Suprapubic skin (tissue), 4 donors: Measurements from ENCODE around the gene HOTAIR. TPM values are rescaled to one million over a fixed set of nuclear protein-coding genes. Genes with fewer than 3 reads are reported as not detected.

Source experiments
- DNase-seq, 2 donors: peaks; one replicate each; pipeline ENCODE4 v3.0.0-alpha.2; 2019; ENCODE audit warnings: low spot score in 2 of 2
- H3K27ac ChIP-seq: fragments of 200-600 bp; sonication (generic); one replicate; pipeline ENCODE4 v1.5.1; 2019
- H3K27me3 ChIP-seq: fragments of 200-600 bp; sonication (generic); one replicate; pipeline ENCODE4 v1.5.1; 2019
- H3K36me3 ChIP-seq: fragments of 200-600 bp; sonication (generic); one replicate; pipeline ENCODE4 v1.5.1; 2019
- H3K4me1 ChIP-seq: fragments of 200-600 bp; sonication (generic); one replicate; pipeline ENCODE4 v1.5.1; 2019
- H3K4me3 ChIP-seq: fragments of 200-600 bp; sonication (generic); one replicate; pipeline ENCODE4 v1.5.1; 2019; ENCODE audit warnings: mild to moderate bottlenecking
- H3K9me3 ChIP-seq: fragments of 200-600 bp; sonication (generic); one replicate; pipeline ENCODE4 v1.5.1; 2019
- CTCF ChIP-seq, 2 donors: fragments of 200-600 bp in 1 of 2; fragments of 450-650 bp in 1 of 2; sonication (generic) in 1 of 2; IDR thresholded peaks; one replicate each; pipeline ENCODE4 v1.5.1; 2016 to 2019; ENCODE audit warnings: antibody characterized with exemption in 2 of 2, mild to moderate bottlenecking in 1 of 2, moderate library complexity in 1 of 2
- EP300 ChIP-seq: sonication (generic); formaldehyde crosslinking; IDR thresholded peaks from one replicate; pipeline ENCODE4 v1.6.1; 2017; ENCODE audit warnings: antibody characterized with exemption
- POLR2A ChIP-seq, 2 donors: fragments of 450-650 bp; IDR thresholded peaks; one replicate each; pipeline ENCODE4 v1.6.1; 2017; ENCODE audit warnings: antibody characterized with exemption in 2 of 2, mild to moderate bottlenecking in 2 of 2, moderate library complexity in 2 of 2
- POLR2AphosphoS5 ChIP-seq, 3 donors: sonication (generic); formaldehyde crosslinking; IDR thresholded peaks; one replicate each; pipeline ENCODE4 v1.6.1; 2017; ENCODE audit warnings: antibody characterized with exemption in 3 of 3
- WGBS: methylation state at CpG from one replicate; pipeline ENCODE4 v1.1.5; 2018; 5-methylcytosine and 5-hydroxymethylcytosine counted together
- total RNA-seq, 4 donors: library from RNA; depleted of rRNA; stranded (reverse); fragments of >200 nt; gene quantifications; one replicate each; pipeline ENCODE4 v1.1.0, GENCODE V29; 2016

HOTAIR gene
- total RNA-seq, 4 donors from 2014 or later = 1.4 to 15.7 (median 10.7) TPM

GRCh38 chr12:53942467-53942997 lies 32.2 kb downstream of the HOTAIR start:
- Histone ChIP-seq H3K36me3 (no peaks in the 10 kb centered on the region), H3K4me3 (peak overlapping the region; percentile 9), H3K27me3 (peaks cover 98% of the 10 kb centered on the region), H3K27ac (no peak overlapping the region), H3K9me3 (no peaks in the 10 kb centered on the region), H3K4me1 (peaks cover 32% of the 10 kb centered on the region)
- 28% methylated on average over 2 of the region's 2 CpGs for WGBS
- no peak for DNase-seq
- TF ChIP-seq POLR2A (IDR thresholded peaks at IDR 0.05) = no peak
- no peak for TF ChIP-seq POLR2AphosphoS5 (IDR thresholded peaks at IDR 0.05)
- TF ChIP-seq CTCF (IDR thresholded peaks at IDR 0.05) = no peak
- no peak for TF ChIP-seq EP300

GRCh38 chr12:53941750-53942149 lies 33.0 kb downstream of the HOTAIR start:
- Histone ChIP-seq H3K4me3 (peak overlapping the region; percentile 9), H3K27me3 (peaks cover 98% of the 10 kb centered on the region), H3K36me3 (no peaks in the 10 kb centered on the region), H3K27ac (no peak overlapping the region), H3K9me3 (no peaks in the 10 kb centered on the region), H3K4me1 (peaks cover 33% of the 10 kb centered on the region)
- no peak for DNase-seq
- WGBS = 12% methylated on average over 5 of the region's 5 CpGs
- TF ChIP-seq POLR2AphosphoS5 (IDR thresholded peaks at IDR 0.05) = no peak
- no peak for TF ChIP-seq CTCF (IDR thresholded peaks at IDR 0.05)
- no peak for TF ChIP-seq POLR2A (IDR thresholded peaks at IDR 0.05)
- no peak for TF ChIP-seq EP300

GRCh38 chr12:53941187-53941586 lies 33.6 kb downstream of the HOTAIR start:
- Histone ChIP-seq H3K36me3 (no peaks in the 10 kb centered on the region), H3K4me3 (peak overlapping the region; percentile 57), H3K9me3 (no peaks in the 10 kb centered on the region), H3K27me3 (peaks cover 98% of the 10 kb centered on the region), H3K4me1 (peaks cover 33% of the 10 kb centered on the region), H3K27ac (no peak overlapping the region)
- no peak for DNase-seq
- TF ChIP-seq CTCF (IDR thresholded peaks at IDR 0.05) (no peak), EP300 (no peak), POLR2A (IDR thresholded peaks at IDR 0.05) (no peak), POLR2AphosphoS5 (IDR thresholded peaks at IDR 0.05) (no peak)

- WGBS = 31% methylated on average over 9 of the region's 9 CpGs
- Histone ChIP-seq H3K27ac (peak overlapping the region; percentile 87), H3K4me1 (peaks cover 36% of the 10 kb centered on the region), H3K27me3 (peaks cover 98% of the 10 kb centered on the region), H3K4me3 (peak overlapping the region; percentile 57), H3K9me3 (no peaks in the 10 kb centered on the region), H3K36me3 (no peaks in the 10 kb centered on the region)
- DNase-seq = no peak
- TF ChIP-seq POLR2A (IDR thresholded peaks at IDR 0.05) (no peak), EP300 (no peak), POLR2AphosphoS5 (IDR thresholded peaks at IDR 0.05) (no peak)
Measured at GRCh38 chr12:53940443-53941014, 34.2 kb downstream of the HOTAIR start.

GRCh38 chr12:53939141-53940108 lies 35.3 kb downstream of the HOTAIR start:
- H3K9me3 ChIP-seq = no peaks in the 10 kb centered on the region
- H3K27me3 ChIP-seq = peaks cover 98% of the 10 kb centered on the region
- H3K27ac ChIP-seq = peak overlapping the region; percentile 87
- TF ChIP-seq POLR2AphosphoS5 (IDR thresholded peaks at IDR 0.05) = no peak
- TF ChIP-seq CTCF (IDR thresholded peaks at IDR 0.05) = no peak
- TF ChIP-seq POLR2A (IDR thresholded peaks at IDR 0.05) = no peak
- TF ChIP-seq EP300 = no peak
- H3K4me1 ChIP-seq = peaks cover 39% of the 10 kb centered on the region
- DNase-seq = peak in 1 of 2 donors; percentile 82
- H3K36me3 ChIP-seq = no peaks in the 10 kb centered on the region
- peak overlapping the region; percentile 57 for H3K4me3 ChIP-seq
- WGBS = 13% methylated on average over 28 of the region's 91 CpGs
